CD8-positive, alpha-beta memory T cell (primary cell): ENCODE results near the gene FNDC7. TPM values are rescaled to one million over a fixed set of nuclear protein-coding genes. Genes with fewer than 3 reads are reported as not detected.
"Not testable (repeated sequence)": the region's sequence is repeated elsewhere in the genome, so short reads cannot be mapped to it uniquely, and the experiment has no call there.

Experiments
- CTCF ChIA-PET: fragments of 350-600 bp; sonication (Branson Sonifier 250); formaldehyde crosslinking; loops from one replicate; lab custom pipeline; 2021; ENCODE audit warnings: antibody characterized with exemption; lab: Charles Lee
- POLR2A ChIA-PET: fragments of 350-600 bp; sonication (Branson Sonifier 250); formaldehyde crosslinking; loops from one replicate; lab custom pipeline; 2021; ENCODE audit warnings: antibody characterized with exemption; lab: Charles Lee
- DNase-seq, 5 donors: peaks; one replicate each; pipeline versions ENCODE4 v3.0.0 to v3.0.0-alpha.2; 2020 to 2022; ENCODE audit warnings: mixed read lengths in 1 of 5
- H3K27ac ChIP-seq: one replicate; pipeline ENCODE4 v1.7.0; 2013; ENCODE audit warnings: low read depth, mild to moderate bottlenecking, low read length, moderate library complexity
- H3K27me3 ChIP-seq: 2 replicates; pipeline ENCODE4 v1.7.0; 2013; ENCODE audit warnings: low read length, mild to moderate bottlenecking; ENCODE audit not compliant: insufficient read depth, poor library complexity, severe bottlenecking
- H3K36me3 ChIP-seq: 2 replicates; pipeline ENCODE4 v1.7.0; 2013; ENCODE audit warnings: mild to moderate bottlenecking, low read length, moderate library complexity; ENCODE audit not compliant: insufficient read depth
- H3K4me1 ChIP-seq: 2 replicates; pipeline ENCODE4 v1.7.0; 2013; ENCODE audit warnings: mild to moderate bottlenecking, low read length, moderate library complexity; ENCODE audit not compliant: insufficient read depth
- H3K4me3 ChIP-seq: 2 replicates; pipeline ENCODE4 v1.7.0; 2013; ENCODE audit warnings: mild to moderate bottlenecking, low read length
- H3K9me3 ChIP-seq: 2 replicates; pipeline ENCODE4 v1.7.0; 2013; ENCODE audit warnings: mild to moderate bottlenecking, low read length
- H3K27ac Mint-ChIP-seq, 8 donors: one replicate each; pipeline ENCODE4 v1.8.0; 2020 to 2021; ENCODE audit warnings: mixed read lengths in 8 of 8, mild to moderate bottlenecking in 6 of 8, inconsistent platforms in 3 of 8, moderate library complexity in 3 of 8
- H3K27me3 Mint-ChIP-seq, 2 donors: one replicate each; pipeline ENCODE4 v1.8.0; 2020 to 2021; ENCODE audit warnings: mixed read lengths in 2 of 2, mild to moderate bottlenecking in 1 of 2, moderate library complexity in 1 of 2
- H3K36me3 Mint-ChIP-seq, 3 donors: one replicate each; pipeline ENCODE4 v1.8.0; 2020 to 2021; ENCODE audit warnings: mixed read lengths in 3 of 3, inconsistent platforms in 1 of 3, mild to moderate bottlenecking in 1 of 3
- H3K4me1 Mint-ChIP-seq, 3 donors: one replicate each; pipeline ENCODE4 v1.8.0; 2020 to 2021; ENCODE audit warnings: mixed read lengths in 3 of 3, inconsistent platforms in 1 of 3, mild to moderate bottlenecking in 1 of 3
- H3K4me3 Mint-ChIP-seq, 7 donors: one replicate each; pipeline ENCODE4 v1.8.0; 2020 to 2021; ENCODE audit warnings: mixed read lengths in 7 of 7, mild to moderate bottlenecking in 6 of 7, moderate library complexity in 4 of 7, inconsistent platforms in 2 of 7
- H3K9me3 Mint-ChIP-seq, 5 donors: one replicate each; pipeline ENCODE4 v1.8.0; 2020 to 2022; ENCODE audit warnings: mixed read lengths in 5 of 5, mild to moderate bottlenecking in 3 of 5, moderate library complexity in 2 of 5, inconsistent platforms in 1 of 5
- polyA plus RNA-seq: library from polyadenylated mRNA; unstranded; fragments of 300-500 nt; fragmentation: Illumina TruSeq; gene quantifications from one replicate; pipeline ENCODE4 v1.2.3, GENCODE V29; 2021
- total RNA-seq, 2 experiments: library from RNA; stranded (reverse); gene quantifications; one replicate each; pipeline ENCODE4 v1.2.3, GENCODE V29; 2021

FNDC7 gene
- total and polyA plus RNA-seq, 3 experiments from 2014 or later, result 0.09 TPM; not detected in 2

DNA sequence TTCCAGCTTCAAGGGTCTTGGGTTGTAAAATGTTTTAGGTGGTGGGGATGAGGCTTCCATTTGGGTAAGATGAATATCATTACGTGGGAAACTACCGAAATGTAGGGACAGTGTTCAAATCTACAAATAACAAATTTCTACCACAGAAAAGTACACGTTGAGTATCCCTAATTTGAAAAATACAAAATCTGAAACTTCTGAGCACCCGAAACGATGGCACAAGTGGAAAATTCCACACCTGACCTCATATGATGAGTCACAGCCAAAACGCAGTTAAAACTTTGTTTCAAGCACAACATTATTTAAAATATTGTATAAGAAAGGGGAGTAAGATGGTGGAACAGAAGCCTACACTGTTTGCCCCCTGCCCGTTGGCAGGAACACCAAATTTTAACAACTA lies 43.0 kb upstream of the FNDC7 start:
- peaks cover 0 to 5% (median 3%) of the 10 kb centered on the region in 3 donors for H3K36me3 Mint-ChIP-seq
- no peaks in the 10 kb centered on the region for H3K27me3 Mint-ChIP-seq
- peaks cover 3 to 9% (median 8%) of the 10 kb centered on the region in 3 donors for H3K4me1 Mint-ChIP-seq
- CTCF ChIA-PET, result interaction anchor here (3.6 kb wide), 1 partner anchor 23 kb away, joined by 14 read pairs; the partner anchor contains the start of gene PRPF38B
- H3K4me3 Mint-ChIP-seq, result no peak overlapping the region
- no peaks in the 10 kb centered on the region for H3K4me1 ChIP-seq
- POLR2A ChIA-PET, result no interaction called here
- H3K9me3 Mint-ChIP-seq, result no peaks in the 10 kb centered on the region
- no peaks in the 10 kb centered on the region for H3K27me3 ChIP-seq
- H3K4me3 ChIP-seq, result no peak overlapping the region
- DNase-seq, result no peak
- peak overlapping the region in 1 of 8 donors; percentile 3 for H3K27ac Mint-ChIP-seq
- no peak overlapping the region for H3K27ac ChIP-seq
- H3K9me3 ChIP-seq, result no peaks in the 10 kb centered on the region
- H3K36me3 ChIP-seq, result no peaks in the 10 kb centered on the region

DNA sequence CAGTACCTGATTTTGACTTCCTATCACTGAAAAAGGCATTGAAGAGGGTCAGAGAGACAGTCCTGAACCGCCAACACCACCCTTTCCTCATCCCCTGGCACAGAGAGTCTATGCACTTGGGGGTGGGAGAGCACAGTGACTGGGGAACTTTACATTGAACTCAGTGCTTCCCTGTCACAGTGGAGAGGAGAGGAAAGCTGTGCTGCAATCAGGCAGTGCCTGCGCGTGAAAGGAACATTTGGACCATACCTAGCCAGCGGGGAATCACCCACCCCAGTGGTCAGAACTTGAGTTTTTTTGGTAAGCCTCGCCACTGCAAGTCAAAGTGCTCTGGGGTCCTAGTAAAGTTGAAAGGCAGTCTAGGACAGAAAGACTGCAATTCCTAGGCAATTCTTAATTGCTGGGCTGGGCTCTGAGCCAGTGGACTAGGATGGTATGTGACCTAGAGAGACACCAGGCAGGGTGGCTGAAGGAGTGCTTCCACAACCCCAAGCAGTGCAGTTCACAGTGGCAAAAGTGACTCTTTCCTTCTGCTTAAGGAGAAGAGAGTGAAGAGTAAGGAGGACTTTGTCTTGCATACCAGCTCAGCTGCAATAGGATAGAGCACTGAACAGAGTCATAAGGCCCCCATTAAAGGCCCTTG lies 42.5 kb upstream of the FNDC7 start:
- H3K27me3 ChIP-seq, result no peaks in the 10 kb centered on the region
- Mint-ChIP-seq H3K9me3 (no peaks in the 10 kb centered on the region), H3K27me3 (no peaks in the 10 kb centered on the region), H3K36me3 (peaks cover 0 to 5% (median 3%) of the 10 kb centered on the region in 3 donors), H3K4me3 (no peak overlapping the region), H3K27ac (no peak overlapping the region), H3K4me1 (peaks cover 3 to 9% (median 8%) of the 10 kb centered on the region in 3 donors)
- H3K9me3 ChIP-seq, result no peaks in the 10 kb centered on the region
- H3K4me1 ChIP-seq, result no peaks in the 10 kb centered on the region
- no peaks in the 10 kb centered on the region for H3K36me3 ChIP-seq
- no peak for DNase-seq
- CTCF ChIA-PET, result interaction anchor here (3.6 kb wide), 1 partner anchor 22 kb away, joined by 14 read pairs; the partner anchor contains the start of gene PRPF38B
- POLR2A ChIA-PET, result interaction anchor here (1.3 kb wide), 1 partner anchor 22 kb away, joined by 4 read pairs; the partner anchor contains the start of gene PRPF38B
- no peak overlapping the region for H3K27ac ChIP-seq
- no peak overlapping the region for H3K4me3 ChIP-seq

DNA sequence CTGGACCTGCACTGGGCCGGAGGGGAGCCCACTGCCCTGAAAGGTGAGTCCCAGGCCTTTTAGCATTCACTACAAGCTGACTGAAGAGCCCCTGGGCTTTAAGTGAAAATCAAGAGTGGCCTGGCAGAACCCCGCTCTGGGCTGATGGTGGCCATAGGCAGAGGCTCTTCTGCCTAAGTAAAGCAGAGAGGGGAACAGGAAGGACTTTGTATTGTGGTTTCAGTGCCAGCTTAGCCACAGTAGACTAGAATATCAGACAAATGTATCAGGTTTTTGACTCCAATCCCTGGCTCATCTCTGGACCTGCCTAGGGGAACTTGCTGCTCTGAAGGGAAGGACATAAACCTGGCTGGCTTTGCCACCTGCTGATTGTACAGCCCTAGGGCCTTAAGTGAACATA lies 41.6 kb upstream of the FNDC7 start:
- CTCF ChIA-PET, result interaction anchor here (1.2 to 3.6 kb wide), 2 partner anchors 21 to 27 kb away, joined by 5 to 14 read pairs; partner anchors contain the start of gene PRPF38B
- no peak overlapping the region for H3K4me3 Mint-ChIP-seq
- peaks cover 3 to 9% (median 8%) of the 10 kb centered on the region in 3 donors for H3K4me1 Mint-ChIP-seq
- POLR2A ChIA-PET, result interaction anchor here (1.3 kb wide), 1 partner anchor 21 kb away, joined by 4 read pairs; the partner anchor contains the start of gene PRPF38B
- Histone ChIP-seq H3K27me3 (no peaks in the 10 kb centered on the region), H3K27ac (no peak overlapping the region), H3K36me3 (no peaks in the 10 kb centered on the region), H3K4me3 (no peak overlapping the region), H3K9me3 (no peaks in the 10 kb centered on the region), H3K4me1 (no peaks in the 10 kb centered on the region)
- peak overlapping the region in 2 of 8 donors; percentile 36 to 66 for H3K27ac Mint-ChIP-seq
- peaks cover 0 to 2% (median 0%) of the 10 kb centered on the region in 3 donors for H3K36me3 Mint-ChIP-seq
- H3K9me3 Mint-ChIP-seq, result no peaks in the 10 kb centered on the region
- DNase-seq, result no peak
- H3K27me3 Mint-ChIP-seq, result no peaks in the 10 kb centered on the region

DNA sequence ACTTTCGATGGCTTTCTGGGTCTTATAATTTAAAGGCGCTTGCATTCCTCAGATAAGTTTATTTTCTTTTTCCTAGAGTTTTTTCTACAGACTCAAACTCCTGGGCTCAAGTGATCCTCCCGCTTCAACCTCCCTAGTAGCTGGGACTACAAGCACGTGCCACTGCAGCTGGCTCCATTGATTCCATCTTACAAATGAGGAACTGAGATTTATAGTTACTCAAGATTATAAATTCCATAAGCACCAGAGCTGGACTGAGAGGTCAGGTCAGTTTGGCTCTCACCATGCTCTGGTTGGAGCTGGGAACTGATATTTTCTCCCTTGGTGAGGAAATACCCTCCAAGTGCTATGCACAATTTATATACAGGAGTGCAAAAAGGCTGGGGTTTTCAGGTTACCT lies 34.0 kb upstream of the FNDC7 start:
- ChIA-PET CTCF (interaction anchor here (1.1 to 1.3 kb wide), 2 partner anchors 35 to 166 kb away, joined by 3 to 4 read pairs; no protein-coding TSS in a partner anchor), POLR2A (interaction anchor here (1.9 kb wide), 1 partner anchor 32 kb away, joined by 4 read pairs; no protein-coding TSS in a partner anchor)
- Histone ChIP-seq H3K36me3 (no peaks in the 10 kb centered on the region), H3K4me1 (peaks cover 8% of the 10 kb centered on the region), H3K27ac (no peak overlapping the region), H3K27me3 (no peaks in the 10 kb centered on the region), H3K4me3 (no peak overlapping the region), H3K9me3 (no peaks in the 10 kb centered on the region)
- Mint-ChIP-seq H3K27me3 (peaks cover 2 to 5% of the 10 kb centered on the region in 2 donors), H3K27ac (no peak overlapping the region), H3K4me1 (peaks cover 7 to 8% (median 7%) of the 10 kb centered on the region in 3 donors), H3K36me3 (no peaks in the 10 kb centered on the region), H3K9me3 (no peaks in the 10 kb centered on the region), H3K4me3 (no peak overlapping the region)
- no peak for DNase-seq

DNA sequence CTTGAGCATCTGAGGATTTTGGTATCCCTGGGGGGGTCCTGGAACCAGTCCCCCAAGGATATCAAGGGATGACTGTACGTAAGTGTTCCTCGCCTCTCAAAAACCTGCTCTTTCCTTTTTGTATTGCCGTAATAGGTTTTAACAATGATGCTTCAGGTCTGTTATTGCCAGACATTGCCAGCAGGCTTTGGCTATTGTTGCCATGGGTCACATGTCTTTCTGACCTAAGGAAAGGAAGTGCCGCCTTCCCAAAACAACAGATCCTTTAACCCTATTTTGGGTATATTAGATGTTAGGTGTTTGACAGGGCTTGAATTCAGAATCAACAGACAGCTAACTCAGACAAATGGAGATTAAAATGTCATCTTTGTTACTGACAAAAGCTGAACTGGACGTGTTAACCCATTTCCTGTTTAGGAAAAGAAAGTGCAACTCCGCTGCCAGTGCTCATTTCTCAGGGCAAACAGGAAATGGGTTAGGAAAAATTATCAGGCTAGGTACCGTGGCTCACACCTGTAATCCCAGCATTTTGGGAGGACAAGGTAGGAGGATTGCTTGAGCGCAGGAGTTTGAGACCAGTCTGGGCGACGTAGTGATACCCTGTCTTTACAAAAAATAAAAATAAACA lies 33.0 kb upstream of the FNDC7 start:
- H3K27me3 Mint-ChIP-seq, result peaks cover 2 to 5% of the 10 kb centered on the region in 2 donors
- Histone ChIP-seq H3K9me3 (no peaks in the 10 kb centered on the region), H3K27me3 (no peaks in the 10 kb centered on the region), H3K36me3 (no peaks in the 10 kb centered on the region), H3K4me1 (peaks cover 8% of the 10 kb centered on the region), H3K4me3 (no peak overlapping the region), H3K27ac (no peak overlapping the region)
- peak overlapping the region in 3 of 7 donors; percentile 35 to 59 (median 49) for H3K4me3 Mint-ChIP-seq
- CTCF ChIA-PET, result interaction anchor here (1.3 to 2.1 kb wide), 2 partner anchors 13 to 19 kb away, joined by 5 to 7 read pairs; partner anchors contain the start of genes HENMT1 and PRPF38B
- no peaks in the 10 kb centered on the region for H3K9me3 Mint-ChIP-seq
- H3K27ac Mint-ChIP-seq, result peak overlapping the region in 1 of 8 donors; percentile 29
- peaks cover 7 to 8% (median 7%) of the 10 kb centered on the region in 3 donors for H3K4me1 Mint-ChIP-seq
- POLR2A ChIA-PET, result no interaction called here
- H3K36me3 Mint-ChIP-seq, result no peaks in the 10 kb centered on the region
- DNase-seq, result no peak

DNA sequence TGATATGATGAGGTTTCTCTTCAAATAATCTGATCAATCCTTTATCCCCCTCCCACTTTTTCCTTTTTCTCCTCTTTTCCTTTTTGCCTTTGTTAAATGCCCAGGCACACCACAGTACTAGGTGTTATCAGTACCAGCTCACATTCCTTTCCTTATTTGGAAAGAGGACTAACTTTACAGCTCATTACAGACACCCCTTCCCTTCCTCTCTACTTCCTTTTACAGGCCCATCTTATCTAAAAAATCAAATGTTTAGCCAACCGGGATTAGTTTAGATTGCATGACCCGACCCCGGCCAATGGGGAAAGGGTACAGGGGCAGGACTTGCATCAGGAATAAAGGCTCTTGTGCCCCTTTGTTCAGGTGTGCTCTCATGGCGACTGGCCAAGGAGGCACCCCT lies 31.0 kb upstream of the FNDC7 start:
- not testable (repeated sequence) for DNase-seq, H3K27ac ChIP-seq, H3K9me3 ChIP-seq, H3K9me3 Mint-ChIP-seq, H3K4me3 ChIP-seq, H3K36me3 ChIP-seq, H3K36me3 Mint-ChIP-seq, H3K4me1 Mint-ChIP-seq, H3K27me3 ChIP-seq, H3K4me3 Mint-ChIP-seq, H3K27me3 Mint-ChIP-seq, H3K4me1 ChIP-seq, H3K27ac Mint-ChIP-seq
- CTCF ChIA-PET, result interaction anchor here (1.9 to 2.1 kb wide), 2 partner anchors 11 kb away, joined by 7 to 12 read pairs; partner anchors contain the start of gene PRPF38B
- POLR2A ChIA-PET, result interaction anchor here (0.7 kb wide), 1 partner anchor 11 kb away, joined by 3 read pairs; no protein-coding TSS in a partner anchor

DNA sequence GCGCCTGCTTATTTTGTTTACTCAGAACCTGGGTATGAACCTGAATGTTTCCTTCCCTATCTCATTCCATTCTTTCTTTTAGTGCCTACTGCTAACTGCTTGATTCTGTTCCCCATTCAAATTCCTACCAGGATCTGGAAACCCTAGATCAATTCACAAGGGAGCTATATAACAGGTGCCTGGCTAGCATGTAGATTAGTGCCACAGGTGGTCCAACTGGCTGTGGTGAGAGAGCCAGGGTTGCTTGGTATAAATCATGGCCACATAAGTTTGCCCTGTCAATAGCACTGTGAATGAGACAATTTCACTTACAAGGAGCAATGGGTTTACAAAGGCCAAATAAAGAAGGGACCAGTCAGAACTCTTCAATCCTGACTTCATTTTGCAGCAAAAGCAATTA lies 27.2 kb upstream of the FNDC7 start:
- CTCF ChIA-PET, result no interaction called here
- H3K27ac Mint-ChIP-seq, result no peak overlapping the region
- no peaks in the 10 kb centered on the region for H3K27me3 ChIP-seq

More for the DNA sequence above, 27.2 kb upstream of the FNDC7 start:
- Histone ChIP-seq H3K4me1 (peaks cover 4% of the 10 kb centered on the region), H3K4me3 (no peak overlapping the region), H3K27ac (no peak overlapping the region), H3K9me3 (no peaks in the 10 kb centered on the region), H3K36me3 (no peaks in the 10 kb centered on the region)
- Mint-ChIP-seq H3K4me1 (peaks cover 4% of the 10 kb centered on the region in 3 donors), H3K36me3 (peaks cover 0 to 2% (median 0%) of the 10 kb centered on the region in 3 donors), H3K4me3 (no peak overlapping the region), H3K27me3 (peaks cover 2 to 5% of the 10 kb centered on the region in 2 donors), H3K9me3 (no peaks in the 10 kb centered on the region)
- POLR2A ChIA-PET, result no interaction called here
- no peak for DNase-seq
